Thoracic aorta (tissue), 2 donors: ENCODE results near the gene LGI4. TPM values are rescaled to one million over a fixed set of nuclear protein-coding genes. Genes with fewer than 3 reads are reported as not detected.
"Not testable (repeated sequence)": the region's sequence is repeated elsewhere in the genome, so short reads cannot be mapped to it uniquely, and the experiment has no call there.

Source experiments
- ATAC-seq: fragments of 150-250 bp; one replicate; pipeline ENCODE4 v1.8.0; 2017; ENCODE audit warnings: low read depth; ENCODE audit not compliant: insufficient number of reproducible peaks, low FRiP score
- DNase-seq: peaks from one replicate; pipeline ENCODE4 v3.0.0-alpha.2; 2020; ENCODE audit warnings: low spot score
- H3K27ac ChIP-seq, 2 donors: fragments of 200-600 bp; sonication (generic); 1 replicate in 1 of 2; 2 replicates in 1 of 2; pipeline ENCODE4 v1.5.1; 2016; ENCODE audit warnings: mild to moderate bottlenecking in 2 of 2, moderate library complexity in 2 of 2
- H3K27me3 ChIP-seq: fragments of 200-600 bp; sonication (generic); replicated peaks from 2 replicates; pipeline ENCODE4 v1.6.0; 2016; ENCODE audit warnings: mild to moderate bottlenecking; ENCODE audit not compliant: insufficient read depth
- H3K36me3 ChIP-seq: fragments of 200-600 bp; sonication (generic); one replicate; pipeline ENCODE4 v1.5.1; 2016
- H3K4me1 ChIP-seq, 2 donors: fragments of 200-600 bp; sonication (generic); 1 replicate in 1 of 2; 2 replicates in 1 of 2; pipeline versions ENCODE4 v1.5.1 to v1.6.0; 2016; ENCODE audit warnings: low read depth in 2 of 2, mild to moderate bottlenecking in 1 of 2; ENCODE audit not compliant: control insufficient read depth in 1 of 2
- H3K4me3 ChIP-seq: fragments of 200-600 bp; sonication (generic); 2 replicates; pipeline ENCODE4 v1.5.1; 2016; ENCODE audit warnings: mild to moderate bottlenecking
- H3K9me3 ChIP-seq: fragments of 200-600 bp; sonication (generic); 2 replicates; pipeline ENCODE4 v1.5.1; 2016
- CTCF ChIP-seq: fragments of 200-600 bp; sonication (generic); IDR thresholded peaks from one replicate; pipeline ENCODE4 v1.5.1; 2019; ENCODE audit warnings: antibody characterized with exemption
- total RNA-seq, 2 donors: library from RNA; depleted of rRNA; stranded (reverse); fragments of >200 nt; gene quantifications; one replicate each; pipeline versions ENCODE4 v1.1.0 to v1.2.3, GENCODE V29; 2016

Gene LGI4
- total RNA-seq, 2 donors from 2014 or later: 7.9 to 17.4 TPM

GRCh38 chr19:35155441-35155840, 20.6 kb upstream of the LGI4 start:
- no peaks in the 10 kb centered on the region for H3K36me3 ChIP-seq
- TF ChIP-seq CTCF: no peak
- no peaks in the 10 kb centered on the region for H3K27me3 ChIP-seq
- peaks cover 0 to 27% of the 10 kb centered on the region in 2 donors for H3K4me1 ChIP-seq
- ATAC-seq: no peak
- H3K4me3 ChIP-seq: peak overlapping the region; percentile 85
- DNase-seq: no peak
- H3K9me3 ChIP-seq: no peaks in the 10 kb centered on the region
- peak overlapping the region; percentile 24 to 65 for H3K27ac ChIP-seq

- ATAC-seq: no peak
- TF ChIP-seq CTCF: no peak
- Histone ChIP-seq H3K36me3 (no peaks in the 10 kb centered on the region), H3K27ac (peak within 1 kb of the TSS; percentile 34 to 65), H3K4me3 (peak within 1 kb of the TSS; percentile 85), H3K4me1 (peaks cover 0 to 27% of the 10 kb centered on the region in 2 donors), H3K9me3 (no peaks in the 10 kb centered on the region), H3K27me3 (no peaks in the 10 kb centered on the region)
- DNase-seq: peak; percentile 52
These were observed 19.9 kb upstream of the LGI4 start, which contains the start of gene FXYD5 for GRCh38 chr19:35154525-35155406. FXYD5 (plus strand) TSS chr19:35154735; CDS start chr19:35155551, 816 bp downstream.

DNA sequence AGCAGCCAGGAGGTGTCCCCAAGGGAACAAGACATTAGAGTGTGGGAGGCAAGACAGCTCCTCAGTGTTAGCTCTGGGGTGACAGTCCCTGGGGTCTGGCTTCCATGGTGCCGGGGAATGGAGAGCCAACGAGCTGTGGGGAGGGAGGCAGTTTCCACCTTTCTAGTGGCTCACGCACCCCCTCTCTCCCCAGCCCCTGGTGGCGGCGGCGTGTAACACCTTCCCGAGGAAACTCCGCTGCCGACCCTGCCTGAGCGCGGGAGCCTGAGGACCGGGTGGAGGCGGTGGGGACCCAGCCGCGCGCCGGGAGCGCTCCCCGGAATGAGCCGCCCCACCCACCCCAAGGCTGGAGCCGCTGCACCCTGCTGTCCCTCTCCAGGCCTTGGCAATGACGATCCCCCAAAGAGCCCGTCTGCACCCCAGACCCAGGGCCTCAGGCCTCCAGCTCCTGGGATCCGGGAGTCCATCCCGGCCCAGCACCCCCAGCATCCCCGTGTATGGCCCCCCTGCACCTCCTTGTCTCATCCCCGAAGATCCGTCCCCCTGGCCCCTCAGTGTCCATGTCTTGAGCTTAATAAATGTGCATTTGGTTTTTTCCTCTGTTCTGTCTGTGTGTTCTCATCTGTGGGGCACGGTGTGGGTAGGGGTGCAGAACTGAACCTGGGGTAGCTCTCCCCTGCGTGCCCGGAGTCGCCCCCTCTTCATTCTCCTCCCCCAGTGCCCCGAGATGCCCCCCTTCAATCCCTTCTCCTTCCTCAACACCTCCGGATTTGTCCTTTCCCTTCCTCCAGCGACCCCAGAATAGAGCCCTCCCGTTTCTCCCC, 19.1 kb upstream of the LGI4 start:
- DNase-seq: no peak
- Histone ChIP-seq H3K27ac (peak overlapping the region; percentile 34 to 65), H3K27me3 (no peaks in the 10 kb centered on the region), H3K4me3 (peak overlapping the region; percentile 85), H3K9me3 (no peaks in the 10 kb centered on the region), H3K4me1 (peaks cover 0 to 27% of the 10 kb centered on the region in 2 donors), H3K36me3 (no peaks in the 10 kb centered on the region)
- ATAC-seq: no peak
- peak; percentile 63 for TF ChIP-seq CTCF

DNA sequence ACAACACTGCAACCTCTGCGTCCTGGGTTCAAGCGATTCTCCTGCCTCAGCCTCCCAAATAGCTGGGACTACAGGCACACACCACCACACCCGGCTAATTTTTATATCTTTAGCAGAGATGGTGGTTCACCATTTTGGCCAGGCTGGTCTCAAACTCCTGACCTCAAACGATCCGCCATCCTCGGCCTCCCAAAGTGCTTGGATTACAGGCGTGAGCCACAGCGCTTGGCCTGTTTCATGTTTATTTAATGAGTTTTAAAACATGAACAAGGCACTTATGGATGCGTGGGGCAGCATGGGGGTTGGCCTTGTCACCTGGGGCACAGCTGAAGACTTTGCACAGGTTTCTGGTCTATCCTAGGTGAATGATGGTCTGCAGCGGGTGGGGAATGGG, 18.3 kb upstream of the LGI4 start:
- not testable (repeated sequence) for DNase-seq, ATAC-seq, H3K27ac ChIP-seq, H3K4me3 ChIP-seq, H3K36me3 ChIP-seq, H3K9me3 ChIP-seq, H3K27me3 ChIP-seq
- peaks cover 0 to 27% of the 10 kb centered on the region in 2 donors for H3K4me1 ChIP-seq

DNA sequence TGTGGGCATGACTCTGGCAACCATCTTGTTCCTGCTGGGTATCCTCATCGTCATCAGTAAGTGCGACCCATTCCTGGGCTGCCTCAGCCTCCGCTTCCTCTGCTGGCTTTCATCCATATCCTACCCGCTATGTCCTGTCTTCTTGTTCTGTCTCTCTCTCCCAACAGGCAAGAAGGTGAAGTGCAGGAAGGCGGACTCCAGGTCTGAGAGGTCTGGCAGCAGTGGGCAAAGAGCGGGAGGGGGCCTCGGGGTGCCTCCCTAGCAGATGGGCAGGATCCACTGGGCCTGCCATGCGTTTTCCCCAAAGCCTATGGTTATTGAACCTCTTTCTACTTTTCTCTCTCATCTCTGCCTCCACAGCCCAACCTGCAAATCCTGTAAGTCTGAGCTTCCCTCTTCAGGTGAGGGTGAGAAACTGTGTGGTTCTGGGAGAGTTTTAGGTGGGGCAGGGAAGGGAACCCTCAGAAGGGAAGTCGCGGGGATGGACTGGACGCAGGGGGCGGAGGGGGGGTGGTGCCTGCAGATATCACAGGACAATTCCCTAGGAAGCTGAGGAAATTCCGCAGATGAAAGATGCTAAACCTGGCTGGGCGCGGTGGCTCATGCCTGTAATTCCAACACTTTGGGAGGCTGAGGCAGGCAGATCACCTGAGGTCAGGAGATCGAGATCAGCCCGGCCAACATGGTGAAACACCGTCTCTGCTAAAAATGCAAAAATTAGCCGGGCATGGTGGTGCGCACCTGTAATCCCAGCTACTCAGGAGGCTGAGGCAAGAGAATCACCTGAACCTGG, 16.6 kb upstream of the LGI4 start:
- H3K36me3 ChIP-seq: no peaks in the 10 kb centered on the region
- no peak overlapping the region for H3K4me3 ChIP-seq
- DNase-seq: no peak
- peaks cover 0 to 31% of the 10 kb centered on the region in 2 donors for H3K4me1 ChIP-seq
- no peaks in the 10 kb centered on the region for H3K27me3 ChIP-seq
- no peak overlapping the region for H3K27ac ChIP-seq
- no peak for TF ChIP-seq CTCF
- no peaks in the 10 kb centered on the region for H3K9me3 ChIP-seq
- no peak for ATAC-seq
